Measurements from ENCODE around the gene R3HCC1L.

R3HCC1L gene

GRCh38 chr10:98134431-98135221 lies at the start of gene R3HCC1L:
Gene R3HCC1L, plus strand, starts transcription at chr10:98134657. Its CDS starts 73,458 bp downstream, at chr10:98208115.
- Mint-ChIP-seq H3K9me3 (peaks cover 4% of the 10 kb centered on the region), H3K4me1 (peaks cover 51% of the 10 kb centered on the region), H3K4me3 (peak within 1 kb of the TSS; percentile 94), H3K27ac (peak within 1 kb of the TSS; percentile 91), H3K36me3 (ENCODE audit: low read depth) (peaks cover 9% of the 10 kb centered on the region), H3K27me3 (no peaks in the 10 kb centered on the region)
- DNase-seq (peak; percentile 95), ATAC-seq (peak; percentile 98)

GRCh38 chr10:98085238-98085637 lies 49.2 kb upstream of the R3HCC1L start:
- ATAC-seq: no peak

GRCh38 chr10:98086837-98087708 lies 47.4 kb upstream of the R3HCC1L start:
- Mint-ChIP-seq H3K9me3 (no peaks in the 10 kb centered on the region), H3K4me1 (no peaks in the 10 kb centered on the region), H3K36me3 (ENCODE audit: low read depth) (no peaks in the 10 kb centered on the region), H3K27me3 (peaks cover 12% of the 10 kb centered on the region), H3K27ac (no peak overlapping the region), H3K4me3 (no peak overlapping the region)
- ATAC-seq (no peak), DNase-seq (no peak)

More at GRCh38 chr10:98085238-98085637, 49.2 kb upstream of the R3HCC1L start:
- Mint-ChIP-seq H3K4me3 (no peak overlapping the region), H3K27ac (no peak overlapping the region), H3K9me3 (no peaks in the 10 kb centered on the region), H3K36me3 (ENCODE audit: low read depth) (no peaks in the 10 kb centered on the region), H3K4me1 (no peaks in the 10 kb centered on the region), H3K27me3 (peaks cover 6% of the 10 kb centered on the region)
- DNase-seq: no peak

GRCh38 chr10:98088186-98088971 lies 46.1 kb upstream of the R3HCC1L start:
- DNase-seq: no peak
- Mint-ChIP-seq H3K9me3 (no peaks in the 10 kb centered on the region), H3K36me3 (ENCODE audit: low read depth) (no peaks in the 10 kb centered on the region), H3K27me3 (peaks cover 15% of the 10 kb centered on the region), H3K27ac (no peak overlapping the region), H3K4me3 (no peak overlapping the region), H3K4me1 (no peaks in the 10 kb centered on the region)
- no peak for ATAC-seq

GRCh38 chr10:98090822-98091221 lies 43.6 kb upstream of the R3HCC1L start:
- DNase-seq (no peak), ATAC-seq (no peak)
- Mint-ChIP-seq H3K9me3 (no peaks in the 10 kb centered on the region), H3K27ac (no peak overlapping the region), H3K27me3 (peaks cover 11% of the 10 kb centered on the region), H3K4me3 (no peak overlapping the region), H3K4me1 (no peaks in the 10 kb centered on the region), H3K36me3 (ENCODE audit: low read depth) (no peaks in the 10 kb centered on the region)

GRCh38 chr10:98096316-98096715 lies 38.1 kb upstream of the R3HCC1L start:
- DNase-seq: no peak
- Mint-ChIP-seq H3K27me3 (peaks cover 9% of the 10 kb centered on the region), H3K9me3 (no peaks in the 10 kb centered on the region), H3K4me3 (no peak overlapping the region), H3K4me1 (no peaks in the 10 kb centered on the region), H3K27ac (no peak overlapping the region), H3K36me3 (ENCODE audit: low read depth) (no peaks in the 10 kb centered on the region)
- no peak for ATAC-seq

GRCh38 chr10:98096731-98097130 lies 37.7 kb upstream of the R3HCC1L start:
- Mint-ChIP-seq H3K4me3 (no peak overlapping the region), H3K9me3 (no peaks in the 10 kb centered on the region), H3K36me3 (ENCODE audit: low read depth) (no peaks in the 10 kb centered on the region), H3K27ac (no peak overlapping the region), H3K4me1 (no peaks in the 10 kb centered on the region), H3K27me3 (peaks cover 5% of the 10 kb centered on the region)
- DNase-seq (no peak), ATAC-seq (no peak)

GRCh38 chr10:98097175-98097574 lies 37.3 kb upstream of the R3HCC1L start:
- Mint-ChIP-seq H3K4me1 (no peaks in the 10 kb centered on the region), H3K27ac (no peak overlapping the region), H3K27me3 (peaks cover 5% of the 10 kb centered on the region), H3K9me3 (no peaks in the 10 kb centered on the region), H3K36me3 (ENCODE audit: low read depth) (no peaks in the 10 kb centered on the region), H3K4me3 (no peak overlapping the region)
- DNase-seq (no peak), ATAC-seq (no peak)

GRCh38 chr10:98097616-98098015 lies 36.8 kb upstream of the R3HCC1L start:
- Mint-ChIP-seq H3K9me3 (no peaks in the 10 kb centered on the region), H3K36me3 (ENCODE audit: low read depth) (no peaks in the 10 kb centered on the region), H3K27me3 (peaks cover 5% of the 10 kb centered on the region), H3K4me1 (no peaks in the 10 kb centered on the region), H3K27ac (no peak overlapping the region), H3K4me3 (no peak overlapping the region)
- DNase-seq: no peak
- ATAC-seq: no peak

- Mint-ChIP-seq H3K27ac (no peak overlapping the region), H3K4me3 (no peak overlapping the region), H3K36me3 (ENCODE audit: low read depth) (no peaks in the 10 kb centered on the region), H3K4me1 (no peaks in the 10 kb centered on the region), H3K27me3 (peaks cover 3% of the 10 kb centered on the region), H3K9me3 (no peaks in the 10 kb centered on the region)
- ATAC-seq: no peak
- no peak for DNase-seq
These were observed 36.2 kb upstream of the R3HCC1L start for GRCh38 chr10:98098247-98098646.

- ATAC-seq (no peak), DNase-seq (no peak)
- H3K27me3 Mint-ChIP-seq: peaks cover 3% of the 10 kb centered on the region
- H3K27ac Mint-ChIP-seq: no peak overlapping the region
- H3K36me3 Mint-ChIP-seq (ENCODE audit: low read depth): no peaks in the 10 kb centered on the region
- no peaks in the 10 kb centered on the region for H3K9me3 Mint-ChIP-seq
- H3K4me1 Mint-ChIP-seq: no peaks in the 10 kb centered on the region
- H3K4me3 Mint-ChIP-seq: no peak overlapping the region
These were observed 34.0 kb upstream of the R3HCC1L start for GRCh38 chr10:98100476-98100875.

GRCh38 chr10:98101366-98101765 lies 33.1 kb upstream of the R3HCC1L start:
- no peaks in the 10 kb centered on the region for H3K36me3 Mint-ChIP-seq (ENCODE audit: low read depth)
- H3K4me1 Mint-ChIP-seq: no peaks in the 10 kb centered on the region
- H3K4me3 Mint-ChIP-seq: no peak overlapping the region
- DNase-seq (no peak), ATAC-seq (peak; percentile 72)
- no peak overlapping the region for H3K27ac Mint-ChIP-seq
- peaks cover 3% of the 10 kb centered on the region for H3K27me3 Mint-ChIP-seq
- no peaks in the 10 kb centered on the region for H3K9me3 Mint-ChIP-seq

GRCh38 chr10:98104125-98104524 lies 30.3 kb upstream of the R3HCC1L start:
- H3K27me3 Mint-ChIP-seq: peaks cover 3% of the 10 kb centered on the region
- H3K4me1 Mint-ChIP-seq: no peaks in the 10 kb centered on the region
- no peak for ATAC-seq
- H3K36me3 Mint-ChIP-seq (ENCODE audit: low read depth): no peaks in the 10 kb centered on the region
- no peak overlapping the region for H3K27ac Mint-ChIP-seq
- H3K9me3 Mint-ChIP-seq: no peaks in the 10 kb centered on the region
- no peak overlapping the region for H3K4me3 Mint-ChIP-seq
- no peak for DNase-seq

- Mint-ChIP-seq H3K4me3 (no peak overlapping the region), H3K27me3 (peaks cover 11% of the 10 kb centered on the region), H3K4me1 (no peaks in the 10 kb centered on the region), H3K9me3 (no peaks in the 10 kb centered on the region), H3K27ac (no peak overlapping the region), H3K36me3 (ENCODE audit: low read depth) (no peaks in the 10 kb centered on the region)
- DNase-seq (no peak), ATAC-seq (no peak)
These were observed 27.9 kb upstream of the R3HCC1L start for GRCh38 chr10:98106531-98106930.
